RWPE2 (cell line): ENCODE data around the gene TMEM225B.
"Not testable (repeated sequence)": the region's sequence is repeated elsewhere in the genome, so short reads cannot be mapped to it uniquely, and the experiment has no call there.

Experiments
- ATAC-seq: fragments of 200-7000 bp; cut with Tn5 transposase; 3 replicates; pipeline ENCODE4 v1.9.1; 2021; ENCODE audit warnings: low read depth
- DNase-seq: peaks from one replicate; pipeline ENCODE4 v3.0.0-alpha.2; 2020; ENCODE audit warnings: low spot score
- H3K27ac ChIP-seq: fragments of 450-650 bp; 2 replicates; pipeline ENCODE4 v1.5.1; 2017; ENCODE audit warnings: mild to moderate bottlenecking; ENCODE audit not compliant: poor library complexity, severe bottlenecking
- H3K27me3 ChIP-seq: fragments of 250-450 bp; sonication (Bioruptor Pico); 2 replicates; pipeline ENCODE4 v1.5.1; 2021; ENCODE audit warnings: mild to moderate bottlenecking, moderate library complexity; ENCODE audit not compliant: insufficient read depth, poor library complexity, severe bottlenecking
- H3K36me3 ChIP-seq: fragments of 250-450 bp; sonication (Bioruptor Pico); 2 replicates; pipeline ENCODE4 v1.5.1; 2020; ENCODE audit warnings: low read depth, mild to moderate bottlenecking, moderate library complexity
- H3K4me1 ChIP-seq: fragments of 250-450 bp; sonication (Bioruptor Pico); 2 replicates; pipeline ENCODE4 v1.5.1; 2021; ENCODE audit warnings: mild to moderate bottlenecking, moderate library complexity; ENCODE audit not compliant: insufficient read depth, poor library complexity, severe bottlenecking
- H3K4me3 ChIP-seq: fragments of 250-450 bp; sonication (Bioruptor Pico); 2 replicates; pipeline ENCODE4 v1.5.1; 2021; ENCODE audit warnings: mild to moderate bottlenecking, moderate library complexity; ENCODE audit not compliant: severe bottlenecking
- H3K9me3 ChIP-seq: fragments of 250-450 bp; sonication (Bioruptor Pico); 2 replicates; pipeline ENCODE4 v1.5.1; 2021; ENCODE audit warnings: mild to moderate bottlenecking, moderate library complexity; ENCODE audit not compliant: severe bottlenecking
- CTCF ChIP-seq: fragments of 450-650 bp; IDR thresholded peaks from one replicate; pipeline ENCODE4 v1.5.1; 2017; ENCODE audit warnings: mild to moderate bottlenecking, moderate library complexity; ENCODE audit not compliant: poor library complexity, severe bottlenecking

TMEM225B gene

GRCh38 chr7:99597762-99598501, at the start of gene TMEM225B:
TMEM225B (plus strand) TSS chr7:99598267; CDS start chr7:99604389, 6,122 bp downstream.
- no peak for DNase-seq
- H3K27me3 ChIP-seq: no peaks in the 10 kb centered on the region
- H3K9me3 ChIP-seq: no peaks in the 10 kb centered on the region
- TF ChIP-seq CTCF: no peak
- H3K4me1 ChIP-seq: no peaks in the 10 kb centered on the region
- H3K4me3 ChIP-seq: no peak within 1 kb of the TSS
- ATAC-seq: no peak
- H3K36me3 ChIP-seq: no peaks in the 10 kb centered on the region
- H3K27ac ChIP-seq: no peak within 1 kb of the TSS

GRCh38 chr7:99549545-99549944, 48.5 kb upstream of the TMEM225B start:
- not testable (repeated sequence) for ATAC-seq, H3K27ac ChIP-seq, H3K27me3 ChIP-seq, DNase-seq, H3K9me3 ChIP-seq, H3K4me3 ChIP-seq, H3K4me1 ChIP-seq
- H3K36me3 ChIP-seq: peaks cover 31% of the 10 kb centered on the region

- Histone ChIP-seq H3K36me3 (peaks cover 36% of the 10 kb centered on the region), H3K4me1 (peaks cover 3% of the 10 kb centered on the region), H3K4me3 (peak overlapping the region; percentile 62), H3K27ac (peak overlapping the region; percentile 31), H3K27me3 (no peaks in the 10 kb centered on the region), H3K9me3 (no peaks in the 10 kb centered on the region)
- 0 out of 3 replicates have a peak, but pooled peaks have one; percentile 17 for ATAC-seq
- DNase-seq: no peak
- no peak for TF ChIP-seq CTCF
Observed at GRCh38 chr7:99551334-99551733, 46.7 kb upstream of the TMEM225B start.

- Histone ChIP-seq H3K4me3 (peak within 1 kb of the TSS; percentile 62), H3K36me3 (peaks cover 36% of the 10 kb centered on the region), H3K27me3 (no peaks in the 10 kb centered on the region), H3K4me1 (peaks cover 3% of the 10 kb centered on the region), H3K27ac (peak within 1 kb of the TSS; percentile 31), H3K9me3 (no peaks in the 10 kb centered on the region)
- TF ChIP-seq CTCF: no peak
- DNase-seq (peak; percentile 84), ATAC-seq (peak; percentile 98)
Observed at GRCh38 chr7:99551767-99552463, 46.2 kb upstream of the TMEM225B start, which contains the start of gene FAM200A. FAM200A (minus strand) TSS chr7:99552114; CDS start chr7:99548407, 3,707 bp downstream.

GRCh38 chr7:99553039-99553438, 45.0 kb upstream of the TMEM225B start:
- peaks cover 30% of the 10 kb centered on the region for H3K36me3 ChIP-seq
- no peaks in the 10 kb centered on the region for H3K9me3 ChIP-seq
- DNase-seq (no peak), ATAC-seq (no peak)
- TF ChIP-seq CTCF: no peak
- no peaks in the 10 kb centered on the region for H3K27me3 ChIP-seq
- H3K4me1 ChIP-seq: peaks cover 3% of the 10 kb centered on the region
- no peak overlapping the region for H3K27ac ChIP-seq
- no peak overlapping the region for H3K4me3 ChIP-seq
